Measurements from ENCODE around the gene IRF6.

DNA sequence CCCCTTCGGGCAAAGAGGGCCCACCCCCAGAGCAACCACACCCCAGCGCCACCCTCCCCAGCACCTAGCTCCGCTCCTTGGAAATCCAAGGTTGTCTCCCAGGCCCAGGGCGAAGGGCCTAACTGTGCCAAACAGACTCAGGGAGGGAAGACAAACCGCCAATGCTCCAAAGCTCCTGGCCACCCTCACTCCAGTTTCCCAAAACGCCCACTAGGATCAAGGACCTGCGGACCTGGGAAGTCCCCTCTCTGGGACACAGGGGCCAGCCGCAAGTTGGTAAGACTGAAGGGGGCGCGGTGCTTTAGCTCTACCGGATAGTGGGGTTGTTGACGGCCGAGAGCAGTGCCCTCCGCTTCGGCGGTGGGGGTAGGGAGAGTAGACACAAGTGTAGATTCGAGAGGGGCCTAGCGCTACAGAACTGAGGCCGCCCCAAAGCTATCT, 581 bp downstream of the IRF6 start:
- TF ChIP-seq, protein P1, sequence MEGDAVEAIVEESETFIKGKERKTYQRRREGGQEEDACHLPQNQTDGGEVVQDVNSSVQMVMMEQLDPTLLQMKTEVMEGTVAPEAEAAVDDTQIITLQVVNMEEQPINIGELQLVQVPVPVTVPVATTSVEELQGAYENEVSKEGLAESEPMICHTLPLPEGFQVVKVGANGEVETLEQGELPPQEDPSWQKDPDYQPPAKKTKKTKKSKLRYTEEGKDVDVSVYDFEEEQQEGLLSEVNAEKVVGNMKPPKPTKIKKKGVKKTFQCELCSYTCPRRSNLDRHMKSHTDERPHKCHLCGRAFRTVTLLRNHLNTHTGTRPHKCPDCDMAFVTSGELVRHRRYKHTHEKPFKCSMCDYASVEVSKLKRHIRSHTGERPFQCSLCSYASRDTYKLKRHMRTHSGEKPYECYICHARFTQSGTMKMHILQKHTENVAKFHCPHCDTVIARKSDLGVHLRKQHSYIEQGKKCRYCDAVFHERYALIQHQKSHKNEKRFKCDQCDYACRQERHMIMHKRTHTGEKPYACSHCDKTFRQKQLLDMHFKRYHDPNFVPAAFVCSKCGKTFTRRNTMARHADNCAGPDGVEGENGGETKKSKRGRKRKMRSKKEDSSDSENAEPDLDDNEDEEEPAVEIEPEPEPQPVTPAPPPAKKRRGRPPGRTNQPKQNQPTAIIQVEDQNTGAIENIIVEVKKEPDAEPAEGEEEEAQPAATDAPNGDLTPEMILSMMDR (IDR thresholded peaks at IDR 0.05) = no peak
- TF ChIP-seq POLR2A (IDR thresholded peaks at IDR 0.05) = no peak

Measured in tibial nerve (tissue), 3 donors.